Testis (tissue), 2 donors: ENCODE measurements around the gene SMIM29.

ENCODE experiments used
- CTCF ChIP-seq, 3 experiments: fragments of 450-650 bp in 2 of 3; fragments of 200-600 bp in 1 of 3; sonication (generic) in 1 of 3; IDR thresholded peaks; one replicate each; pipeline ENCODE4 v1.5.1; 2016 to 2019; ENCODE audit warnings: antibody characterized with exemption in 3 of 3, mild to moderate bottlenecking in 2 of 3, moderate library complexity in 1 of 3
- POLR2A ChIP-seq: fragments of 450-650 bp; IDR thresholded peaks from one replicate; pipeline ENCODE4 v1.6.1; 2017; ENCODE audit warnings: antibody characterized with exemption, mild to moderate bottlenecking, moderate library complexity

GRCh38 chr6:34226066-34226465 lies 22.7 kb downstream of the SMIM29 start:
- TF ChIP-seq CTCF (IDR thresholded peaks at IDR 0.05) = no peak
- no peak for TF ChIP-seq POLR2A
